ENCODE data around the gene URB2.

Gene URB2

GRCh38 chr1:229585338-229585737 is 40.7 kb upstream of the URB2 start:
- Histone ChIP-seq H3F3A (ENCODE audit: low read depth) (no peaks in the 10 kb centered on the region), H2AFZ (ENCODE audit: low read length) (no peak overlapping the region), H3K9me3 (ENCODE audit: insufficient read depth, low read depth, low read length) (no peaks in the 10 kb centered on the region), H3K9me2 (replicated peaks; ENCODE audit: low read depth, low read length) (no peaks in the 10 kb centered on the region), H3K9ac (ENCODE audit: low read depth, low read length, poor library complexity, severe bottlenecking) (no peak overlapping the region), H3K4me2 (ENCODE audit: low read depth, low read length, poor library complexity, severe bottlenecking) (no peak overlapping the region), H3K4me1 (ENCODE audit: insufficient read depth, low read length, poor library complexity, severe bottlenecking) (no peaks in the 10 kb centered on the region), H3K79me2 (ENCODE audit: insufficient read depth, low read length) (no peaks in the 10 kb centered on the region), H3K4me3 (ENCODE audit: low read length, poor library complexity, severe bottlenecking) (no peak overlapping the region), H3K36me3 (ENCODE audit: insufficient read depth, low read length) (no peaks in the 10 kb centered on the region), H4K20me1 (ENCODE audit: insufficient read depth, low read length, poor library complexity, severe bottlenecking) (no peaks in the 10 kb centered on the region), H3K27me3 (ENCODE audit: insufficient read depth, low read length, poor library complexity, severe bottlenecking) (no peaks in the 10 kb centered on the region)
- TF ChIP-seq CTCF (conservative IDR thresholded peaks at IDR 0.05; ENCODE audit: low read length) (no peak), EZH2phosphoT487 (IDR thresholded peaks at IDR 0.05; ENCODE audit: borderline replicate concordance) (no peak)

- no peak for TF ChIP-seq CTCF (conservative IDR thresholded peaks at IDR 0.05; ENCODE audit: low read length)
- no peak for TF ChIP-seq EZH2phosphoT487 (IDR thresholded peaks at IDR 0.05; ENCODE audit: borderline replicate concordance)
- no peaks in the 10 kb centered on the region for H3K4me1 ChIP-seq (ENCODE audit: insufficient read depth, low read length, poor library complexity, severe bottlenecking)
Observed at GRCh38 chr1:229590119-229590518, 35.9 kb upstream of the URB2 start.

GRCh38 chr1:229593800-229594199 is 32.2 kb upstream of the URB2 start:
- Histone ChIP-seq H3K4me3 (ENCODE audit: low read length, poor library complexity, severe bottlenecking) (no peak overlapping the region), H3K4me1 (ENCODE audit: insufficient read depth, low read length, poor library complexity, severe bottlenecking) (no peaks in the 10 kb centered on the region), H3K9ac (ENCODE audit: low read depth, low read length, poor library complexity, severe bottlenecking) (no peak overlapping the region), H3F3A (ENCODE audit: low read depth) (no peaks in the 10 kb centered on the region), H3K79me2 (ENCODE audit: insufficient read depth, low read length) (no peaks in the 10 kb centered on the region), H2AFZ (ENCODE audit: low read length) (no peak overlapping the region), H3K27me3 (ENCODE audit: insufficient read depth, low read length, poor library complexity, severe bottlenecking) (no peaks in the 10 kb centered on the region), H3K9me3 (ENCODE audit: insufficient read depth, low read depth, low read length) (no peaks in the 10 kb centered on the region), H3K9me2 (replicated peaks; ENCODE audit: low read depth, low read length) (no peaks in the 10 kb centered on the region), H3K36me3 (ENCODE audit: insufficient read depth, low read length) (peaks cover 32% of the 10 kb centered on the region; the same call in 1 of the 2 replicates), H3K4me2 (ENCODE audit: low read depth, low read length, poor library complexity, severe bottlenecking) (no peak overlapping the region), H4K20me1 (ENCODE audit: insufficient read depth, low read length, poor library complexity, severe bottlenecking) (no peaks in the 10 kb centered on the region)
- TF ChIP-seq EZH2phosphoT487 (IDR thresholded peaks at IDR 0.05; ENCODE audit: borderline replicate concordance) (no peak), CTCF (conservative IDR thresholded peaks at IDR 0.05; ENCODE audit: low read length) (no peak)

More at GRCh38 chr1:229590119-229590518, 35.9 kb upstream of the URB2 start:
- no peak overlapping the region for H3K4me2 ChIP-seq (ENCODE audit: low read depth, low read length, poor library complexity, severe bottlenecking)
- H3K4me3 ChIP-seq (ENCODE audit: low read length, poor library complexity, severe bottlenecking): no peak overlapping the region
- H3F3A ChIP-seq (ENCODE audit: low read depth): no peaks in the 10 kb centered on the region
- no peaks in the 10 kb centered on the region for H3K9me3 ChIP-seq (ENCODE audit: insufficient read depth, low read depth, low read length)
- H4K20me1 ChIP-seq (ENCODE audit: insufficient read depth, low read length, poor library complexity, severe bottlenecking): no peaks in the 10 kb centered on the region
- H3K79me2 ChIP-seq (ENCODE audit: insufficient read depth, low read length): no peaks in the 10 kb centered on the region
- no peaks in the 10 kb centered on the region for H3K27me3 ChIP-seq (ENCODE audit: insufficient read depth, low read length, poor library complexity, severe bottlenecking)
- no peaks in the 10 kb centered on the region for H3K9me2 ChIP-seq (replicated peaks; ENCODE audit: low read depth, low read length)
- no peak overlapping the region for H2AFZ ChIP-seq (ENCODE audit: low read length)
- H3K9ac ChIP-seq (ENCODE audit: low read depth, low read length, poor library complexity, severe bottlenecking): no peak overlapping the region
- H3K36me3 ChIP-seq (ENCODE audit: insufficient read depth, low read length): peaks cover 18% of the 10 kb centered on the region; the same call in 1 of the 2 replicates

Data from Loucy (cell line).